Stomach smooth muscle (tissue), 2 donors: Measurements from ENCODE around the gene ETFA.

Experiments
- H3K27ac ChIP-seq: one replicate; pipeline ENCODE4 v1.7.0; 2013; ENCODE audit warnings: mild to moderate bottlenecking, low read length, inconsistent platforms
- H3K27me3 ChIP-seq, 2 donors: one replicate each; pipeline ENCODE4 v1.7.0; 2013; ENCODE audit warnings: low read length in 2 of 2; ENCODE audit not compliant: insufficient read depth in 2 of 2, control insufficient read depth in 1 of 2
- H3K36me3 ChIP-seq, 2 donors: one replicate each; pipeline ENCODE4 v1.7.0; 2013; ENCODE audit warnings: low read length in 2 of 2; ENCODE audit not compliant: control insufficient read depth in 2 of 2, insufficient read depth in 2 of 2
- H3K4me1 ChIP-seq: one replicate; pipeline ENCODE4 v1.7.0; 2013; ENCODE audit warnings: low read length; ENCODE audit not compliant: control insufficient read depth, insufficient read depth
- H3K4me3 ChIP-seq, 2 donors: one replicate each; pipeline ENCODE4 v1.7.0; 2013; ENCODE audit warnings: low read length in 2 of 2
- H3K9ac ChIP-seq, 2 donors: one replicate each; pipeline ENCODE4 v1.7.0; 2013; ENCODE audit warnings: low read length in 2 of 2, mild to moderate bottlenecking in 1 of 2
- H3K9me3 ChIP-seq, 2 donors: one replicate each; pipeline ENCODE4 v1.7.0; 2013; ENCODE audit warnings: low read length in 2 of 2; ENCODE audit not compliant: control insufficient read depth in 2 of 2
- donor health status: healthy.
- donor health status: Pancreatic carcinoma.

ETFA gene

DNA sequence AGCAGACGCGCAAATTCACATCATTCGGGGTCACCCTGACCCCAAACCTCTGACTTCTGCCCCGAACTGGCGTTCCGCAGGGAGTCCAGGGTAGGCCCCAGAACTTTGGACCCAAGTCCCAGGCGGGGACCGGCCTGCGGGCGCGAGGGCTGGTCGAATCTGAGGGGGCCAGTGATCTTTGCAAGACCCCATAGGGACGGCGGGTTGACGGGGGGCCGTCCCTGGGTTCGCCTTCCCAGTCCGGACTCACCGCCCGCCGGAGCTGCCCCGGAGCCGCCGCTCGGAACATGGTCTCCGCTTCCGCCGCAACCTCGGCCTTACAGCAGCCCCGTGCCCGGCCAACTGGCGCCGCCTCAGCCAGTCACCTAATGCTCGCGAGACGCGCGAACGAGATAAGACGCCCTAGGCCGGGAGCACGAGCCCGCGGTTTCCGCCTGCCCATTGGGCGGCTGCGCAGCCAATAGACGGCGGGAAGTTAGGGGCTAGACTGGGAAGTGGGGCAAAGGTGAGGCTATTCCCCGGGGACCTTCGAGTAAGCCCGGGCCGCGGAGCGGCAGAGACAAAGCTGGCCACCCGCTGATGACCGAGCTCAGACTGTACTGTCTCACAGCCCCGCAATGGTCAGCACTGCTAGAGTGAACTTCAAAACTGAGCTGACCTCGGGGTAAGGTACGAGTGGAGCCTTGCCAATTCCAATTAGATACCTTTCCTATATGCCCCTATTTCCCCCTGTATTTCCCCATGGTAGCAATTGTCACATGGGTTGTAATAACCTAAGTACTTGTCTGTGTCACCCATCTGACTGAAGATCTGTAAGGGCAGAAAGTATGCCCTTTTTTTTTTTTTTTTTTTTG lies at the start of gene ETFA:
Gene ETFA, minus strand, starts transcription at position 370 of the 854 bp plus-strand sequence. Its CDS starts 81 bp downstream, at position 289.
- Histone ChIP-seq H3K27ac (peak within 1 kb of the TSS; percentile 87), H3K27me3 (no peaks in the 10 kb centered on the region), H3K4me1 (peaks cover 7% of the 10 kb centered on the region), H3K9me3 (no peaks in the 10 kb centered on the region), H3K4me3 (peak within 1 kb of the TSS; percentile 86 to 92), H3K36me3 (no peaks in the 10 kb centered on the region), H3K9ac (peak within 1 kb of the TSS; percentile 97)

DNA sequence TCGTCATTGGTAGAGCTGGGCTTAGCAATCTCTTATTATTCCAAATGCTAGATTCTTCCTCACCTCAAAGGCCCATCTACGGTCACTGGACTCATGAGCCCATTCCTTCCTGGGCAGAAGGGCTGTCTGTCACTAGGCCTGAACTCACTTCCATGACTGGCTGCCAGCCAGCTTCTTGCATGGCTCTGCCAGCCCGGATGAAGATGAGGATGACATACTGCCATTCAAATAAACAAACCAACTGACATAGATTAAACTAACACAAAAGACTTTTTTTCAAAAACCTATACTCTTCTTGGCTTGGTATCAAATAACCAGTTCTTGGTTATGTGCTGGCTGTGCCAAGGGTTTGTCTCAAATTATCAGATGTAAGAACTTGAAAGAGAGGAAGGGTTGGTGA lies 49.1 kb upstream of the ETFA start:
- Histone ChIP-seq H3K27ac (no peak overlapping the region), H3K9ac (no peak overlapping the region), H3K27me3 (no peaks in the 10 kb centered on the region), H3K4me3 (no peak overlapping the region), H3K36me3 (no peaks in the 10 kb centered on the region), H3K4me1 (no peaks in the 10 kb centered on the region), H3K9me3 (no peaks in the 10 kb centered on the region)

DNA sequence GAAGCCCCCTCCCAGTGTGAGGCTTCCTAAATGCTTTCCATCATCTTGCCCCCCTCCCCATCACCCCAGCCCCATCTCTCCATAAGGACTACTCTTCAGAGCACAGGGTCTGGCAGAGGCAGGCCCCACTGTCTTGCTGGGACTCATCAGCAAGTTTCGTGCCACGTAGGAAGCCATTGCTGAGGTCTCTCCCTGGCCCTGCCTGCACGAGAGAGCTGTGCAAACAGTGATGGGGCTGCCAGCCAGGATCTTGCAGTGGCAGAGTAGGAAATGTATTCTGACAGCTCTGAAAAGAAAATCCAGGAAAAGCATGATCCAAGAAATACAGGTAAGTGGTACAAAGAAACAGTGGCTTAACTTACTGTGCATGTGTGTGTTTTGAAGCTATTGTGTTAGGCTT lies 47.9 kb upstream of the ETFA start:
- Histone ChIP-seq H3K9me3 (no peaks in the 10 kb centered on the region), H3K4me1 (no peaks in the 10 kb centered on the region), H3K9ac (no peak overlapping the region), H3K4me3 (no peak overlapping the region), H3K27me3 (no peaks in the 10 kb centered on the region), H3K27ac (no peak overlapping the region), H3K36me3 (no peaks in the 10 kb centered on the region)

DNA sequence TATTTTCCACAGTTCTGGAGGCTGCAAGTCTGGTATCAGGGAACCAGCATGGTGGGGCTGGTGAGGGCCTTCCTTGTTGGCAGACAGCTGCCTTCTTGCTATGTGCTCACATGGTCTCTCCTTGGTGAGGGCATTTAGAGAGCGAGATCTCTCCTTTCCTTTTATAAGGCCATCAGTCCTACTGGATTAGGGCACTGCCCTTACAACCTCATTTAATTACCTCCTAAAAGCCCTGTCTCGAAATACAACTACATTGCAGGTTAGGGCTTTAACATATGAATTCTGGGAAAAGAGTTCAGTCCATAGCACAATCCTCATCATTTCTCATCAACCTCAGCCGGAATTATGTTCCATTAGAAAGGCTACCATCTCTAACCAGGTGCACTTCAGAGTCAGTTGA lies 47.2 kb upstream of the ETFA start:
- H3K4me3 ChIP-seq: no peak overlapping the region
- H3K9ac ChIP-seq: no peak overlapping the region
- no peaks in the 10 kb centered on the region for H3K27me3 ChIP-seq
- no peaks in the 10 kb centered on the region for H3K9me3 ChIP-seq
- H3K36me3 ChIP-seq: no peaks in the 10 kb centered on the region
- H3K27ac ChIP-seq: no peak overlapping the region
- no peaks in the 10 kb centered on the region for H3K4me1 ChIP-seq

DNA sequence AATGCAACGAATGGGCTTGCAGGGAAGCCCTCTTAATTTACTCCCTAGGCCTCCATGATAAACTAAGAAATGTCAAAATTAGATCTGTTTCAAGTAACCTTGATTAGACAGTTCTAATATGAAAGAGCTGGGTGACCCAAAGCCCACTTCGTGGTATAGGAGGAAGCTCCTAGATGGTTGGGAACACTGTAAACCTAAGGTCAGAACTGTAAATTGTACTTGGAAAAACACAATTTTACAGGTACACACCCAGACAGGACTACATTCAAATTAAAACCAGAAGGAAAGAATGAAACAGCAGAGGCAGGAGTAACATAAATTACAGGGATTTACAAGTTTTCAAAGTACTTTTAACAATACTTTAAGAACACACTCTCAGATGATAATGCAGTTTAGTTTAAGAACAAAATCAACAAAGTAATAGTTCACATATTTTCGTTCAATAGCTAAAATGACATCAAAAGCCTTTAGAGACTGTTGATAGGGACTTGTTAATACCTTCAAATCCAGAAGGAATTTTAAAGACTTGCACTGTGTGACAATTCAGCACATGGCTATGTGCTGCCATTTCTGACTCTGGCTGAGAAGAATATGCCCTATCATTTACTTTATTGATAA lies 43.7 kb upstream of the ETFA start:
- H3K27me3 ChIP-seq: no peaks in the 10 kb centered on the region
- H3K9ac ChIP-seq: no peak overlapping the region
- no peak overlapping the region for H3K4me3 ChIP-seq
- no peaks in the 10 kb centered on the region for H3K36me3 ChIP-seq
- no peaks in the 10 kb centered on the region for H3K4me1 ChIP-seq
- H3K27ac ChIP-seq: no peak overlapping the region
- H3K9me3 ChIP-seq: no peaks in the 10 kb centered on the region

DNA sequence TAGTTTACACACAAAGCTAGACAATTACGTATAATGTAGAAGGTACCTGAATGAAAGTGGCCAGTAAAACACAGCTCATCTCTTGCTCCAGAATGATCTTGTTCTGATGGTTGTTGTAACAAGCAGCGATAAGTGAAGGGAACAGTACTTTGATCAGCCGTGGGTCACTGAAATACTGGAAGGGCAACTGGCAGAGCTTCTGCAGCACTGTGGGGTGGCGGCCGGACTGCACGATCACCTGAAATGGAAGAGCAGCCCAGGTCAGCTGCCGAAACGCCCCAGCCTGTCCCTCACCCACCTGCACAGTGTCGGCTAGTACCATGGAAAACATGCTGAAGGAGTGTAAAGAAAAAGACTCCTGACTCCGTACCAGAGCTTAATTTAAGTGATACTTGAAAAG lies 42.6 kb upstream of the ETFA start:
- H3K4me3 ChIP-seq: peak overlapping the region; percentile 29 to 41
- H3K4me1 ChIP-seq: no peaks in the 10 kb centered on the region
- H3K9me3 ChIP-seq: no peaks in the 10 kb centered on the region

DNA sequence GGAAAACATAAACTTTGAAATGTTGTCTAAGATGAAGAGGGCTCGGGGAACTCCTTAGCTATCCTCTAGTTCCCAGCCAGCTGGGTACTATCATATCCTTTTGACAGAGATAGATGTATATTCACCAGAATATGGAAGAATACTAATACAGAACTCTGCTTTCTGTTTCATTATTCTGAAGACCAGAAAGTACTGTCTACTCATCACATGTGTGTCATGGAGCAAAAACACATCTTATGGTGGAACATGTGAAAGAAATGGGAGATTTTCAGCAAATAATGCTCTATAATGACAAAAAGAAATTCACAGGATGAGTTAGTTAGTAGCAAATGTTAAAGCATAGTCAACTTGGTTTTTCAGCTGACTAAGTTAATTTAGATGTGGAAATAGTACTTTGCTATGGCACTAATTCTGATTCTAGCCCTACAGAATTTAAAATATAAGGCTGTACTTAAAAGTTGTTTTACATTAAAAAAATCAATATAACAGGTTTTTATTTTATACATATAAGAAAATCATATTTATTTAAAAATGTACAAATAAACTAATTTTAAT lies 41.8 kb upstream of the ETFA start:
- H3K9me3 ChIP-seq: no peaks in the 10 kb centered on the region
- no peaks in the 10 kb centered on the region for H3K27me3 ChIP-seq
- H3K36me3 ChIP-seq: no peaks in the 10 kb centered on the region
- peak overlapping the region in 1 of 2 donors; percentile 48 for H3K4me3 ChIP-seq
- H3K4me1 ChIP-seq: no peaks in the 10 kb centered on the region
- no peak overlapping the region for H3K27ac ChIP-seq
- H3K9ac ChIP-seq: no peak overlapping the region

More for the DNA sequence above, 42.6 kb upstream of the ETFA start:
- H3K27ac ChIP-seq: no peak overlapping the region
- H3K27me3 ChIP-seq: no peaks in the 10 kb centered on the region
- H3K36me3 ChIP-seq: no peaks in the 10 kb centered on the region
- peak overlapping the region in 1 of 2 donors; percentile 6 for H3K9ac ChIP-seq

DNA sequence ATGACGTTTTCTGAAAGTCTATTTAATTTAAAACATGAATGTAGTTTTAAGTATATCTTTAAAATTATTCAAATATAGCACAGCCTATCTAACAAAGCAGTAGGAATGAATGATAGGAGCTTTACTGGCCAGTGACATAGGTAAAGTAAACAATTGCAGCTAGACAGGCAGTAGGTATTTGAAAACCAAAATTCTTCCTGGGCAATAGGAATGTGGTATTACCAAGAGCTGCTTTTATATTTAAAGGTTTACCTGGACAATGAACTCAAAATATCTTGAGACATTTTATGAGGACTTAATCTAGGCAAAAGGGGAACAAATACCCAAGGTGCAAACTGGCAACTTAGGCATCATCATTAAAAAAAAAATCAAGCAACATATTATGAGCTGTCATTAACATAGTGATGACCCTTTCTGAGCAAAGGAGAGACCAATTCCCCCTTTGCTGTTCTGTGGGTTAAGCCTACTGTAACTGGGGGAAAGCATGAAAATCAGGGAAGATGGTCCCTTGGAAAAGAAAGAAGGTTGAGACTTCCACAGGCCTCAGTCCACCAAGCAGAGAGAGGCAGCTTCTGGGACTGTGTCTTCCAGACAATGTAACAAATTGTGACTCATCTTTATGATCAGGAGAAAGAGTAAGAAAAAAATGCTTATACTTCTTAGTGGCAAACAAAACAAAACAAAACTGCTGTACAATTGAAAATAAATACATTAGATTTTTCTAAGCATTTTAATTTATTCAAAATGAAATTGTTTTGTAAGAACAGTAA lies 38.2 kb upstream of the ETFA start:
- Histone ChIP-seq H3K27me3 (no peaks in the 10 kb centered on the region), H3K9me3 (no peaks in the 10 kb centered on the region), H3K4me3 (no peak overlapping the region), H3K4me1 (peaks cover 12% of the 10 kb centered on the region), H3K27ac (no peak overlapping the region), H3K9ac (no peak overlapping the region), H3K36me3 (no peaks in the 10 kb centered on the region)

DNA sequence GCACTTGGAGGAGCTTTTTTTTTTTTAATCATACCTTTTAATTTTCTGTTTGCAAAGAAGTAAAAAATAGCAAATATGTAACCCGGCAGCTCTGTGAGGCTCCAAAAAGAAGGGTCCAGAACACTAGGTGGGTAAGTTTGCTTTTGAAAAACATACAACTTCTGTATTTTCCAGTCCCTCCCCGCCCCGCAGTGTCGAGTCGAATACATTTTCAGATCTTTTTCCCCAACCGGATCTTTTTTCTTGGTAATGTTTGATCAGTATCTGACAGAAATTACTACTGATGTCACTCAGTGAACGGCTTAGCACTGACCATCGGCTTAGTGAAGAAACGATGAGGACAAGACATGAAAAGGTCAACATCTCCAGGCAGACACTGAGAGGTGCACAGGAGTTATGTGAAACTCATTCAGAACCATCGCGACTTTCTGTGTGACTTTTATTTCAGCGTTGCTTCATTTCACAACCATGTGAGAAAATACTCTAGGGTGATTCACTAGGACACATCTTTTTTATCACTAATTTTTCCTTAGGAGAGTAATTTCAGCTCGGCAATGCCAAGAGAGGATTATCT lies 36.3 kb upstream of the ETFA start:
- Histone ChIP-seq H3K4me1 (peaks cover 24% of the 10 kb centered on the region), H3K36me3 (no peaks in the 10 kb centered on the region), H3K4me3 (peak overlapping the region; percentile 73 to 77), H3K9ac (peak overlapping the region; percentile 74), H3K9me3 (no peaks in the 10 kb centered on the region), H3K27ac (peak overlapping the region; percentile 81), H3K27me3 (no peaks in the 10 kb centered on the region)
